Esophagus (tissue), 2 donors: ENCODE measurements around the gene CHRNB2. TPM values are rescaled to one million over a fixed set of nuclear protein-coding genes. Genes with fewer than 3 reads are reported as not detected.

Source experiments
- H3K27ac ChIP-seq, 2 donors: one replicate each; pipeline ENCODE4 v1.5.1; 2013; ENCODE audit warnings: low read depth in 2 of 2, mild to moderate bottlenecking in 2 of 2, inconsistent platforms in 1 of 2, low read length in 1 of 2, moderate library complexity in 1 of 2
- H3K27me3 ChIP-seq, 2 donors: one replicate each; pipeline ENCODE4 v1.6.1; 2013; ENCODE audit warnings: low read length in 2 of 2, control low read depth in 1 of 2, mild to moderate bottlenecking in 1 of 2; ENCODE audit not compliant: insufficient read depth in 2 of 2, control insufficient read depth in 1 of 2
- H3K36me3 ChIP-seq, 2 donors: one replicate each; pipeline ENCODE4 v1.6.1; 2013; ENCODE audit warnings: low read length in 1 of 2; ENCODE audit not compliant: control insufficient read depth in 2 of 2, insufficient read depth in 2 of 2
- H3K4me1 ChIP-seq, 2 donors: one replicate each; pipeline ENCODE4 v1.6.1; 2013; ENCODE audit warnings: low read length in 1 of 2; ENCODE audit not compliant: control insufficient read depth in 2 of 2, insufficient read depth in 2 of 2
- H3K4me3 ChIP-seq, 2 donors: one replicate each; pipeline ENCODE4 v1.5.1; 2013; ENCODE audit warnings: low read length in 2 of 2, mild to moderate bottlenecking in 2 of 2, low read depth in 1 of 2, moderate library complexity in 1 of 2
- H3K9me3 ChIP-seq, 2 donors: one replicate each; pipeline ENCODE4 v1.6.1; 2013; ENCODE audit warnings: mild to moderate bottlenecking in 2 of 2, low read depth in 1 of 2, low read length in 1 of 2, moderate library complexity in 1 of 2; ENCODE audit not compliant: control insufficient read depth in 2 of 2, insufficient read depth in 1 of 2
- whole genome bisulfite sequencing, 2 donors: extraction: QIAGEN DNeasy Blood & Tissue Kit; methylation state at CpG; one replicate each; pipeline ENCODE4 v1.1.7; 2013; 5-methylcytosine and 5-hydroxymethylcytosine counted together
- polyA plus RNA-seq, 2 donors: library from polyadenylated mRNA; stranded (reverse); fragments of 200-250 nt; gene quantifications; one replicate each; pipeline ENCODE4 v1.2.3, GENCODE V29; 2013
- donor health status: healthy with polysubstance abuse.
- donor health status: Bipolar disorder and iron deficiency.

CHRNB2 gene
- polyA plus RNA-seq, 2 donors = 0.11 to 0.18 TPM

- WGBS, 2 donors = 79 to 80% methylated on average over 5 of the region's 5 CpGs
- H3K9me3 ChIP-seq = no peaks in the 10 kb centered on the region
- peaks cover 46 to 47% of the 10 kb centered on the region in 2 donors for H3K36me3 ChIP-seq
- no peaks in the 10 kb centered on the region for H3K27me3 ChIP-seq
- H3K27ac ChIP-seq = no peak overlapping the region
- no peaks in the 10 kb centered on the region for H3K4me1 ChIP-seq
- no peak overlapping the region for H3K4me3 ChIP-seq
Measured at GRCh38 chr1:154590756-154591155, 23.2 kb downstream of the CHRNB2 start.

- Histone ChIP-seq H3K4me3 (no peak overlapping the region), H3K36me3 (peaks cover 42 to 44% of the 10 kb centered on the region in 2 donors), H3K4me1 (no peaks in the 10 kb centered on the region), H3K9me3 (no peaks in the 10 kb centered on the region), H3K27ac (no peak overlapping the region), H3K27me3 (no peaks in the 10 kb centered on the region)
- whole genome bisulfite sequencing, 2 donors = 94 to 96% methylated on average over 7 of the region's 7 CpGs
Measured at GRCh38 chr1:154591206-154591605, 23.6 kb downstream of the CHRNB2 start.

GRCh38 chr1:154593390-154593789 is 25.8 kb downstream of the CHRNB2 start:
- Histone ChIP-seq H3K9me3 (no peaks in the 10 kb centered on the region), H3K4me3 (no peak overlapping the region), H3K36me3 (peaks cover 40 to 44% of the 10 kb centered on the region in 2 donors), H3K27me3 (no peaks in the 10 kb centered on the region), H3K27ac (no peak overlapping the region), H3K4me1 (no peaks in the 10 kb centered on the region)

GRCh38 chr1:154594811-154595210 is 27.2 kb downstream of the CHRNB2 start:
- no peak overlapping the region for H3K4me3 ChIP-seq
- H3K36me3 ChIP-seq = peaks cover 32 to 40% of the 10 kb centered on the region in 2 donors
- 86% methylated on average over 7 of the region's 7 CpGs for WGBS, 2 donors
- no peaks in the 10 kb centered on the region for H3K27me3 ChIP-seq
- no peaks in the 10 kb centered on the region for H3K4me1 ChIP-seq
- H3K9me3 ChIP-seq = no peaks in the 10 kb centered on the region
- no peak overlapping the region for H3K27ac ChIP-seq

- Histone ChIP-seq H3K36me3 (peaks cover 26 to 38% of the 10 kb centered on the region in 2 donors), H3K4me1 (no peaks in the 10 kb centered on the region)
- 77 to 79% methylated on average over 1 of the region's 1 CpG for WGBS, 2 donors
Measured at GRCh38 chr1:154595621-154596020, 28.0 kb downstream of the CHRNB2 start.

GRCh38 chr1:154598871-154599635 is 31.5 kb downstream of the CHRNB2 start:
- peaks cover 0 to 3% of the 10 kb centered on the region in 2 donors for H3K4me1 ChIP-seq
- H3K27ac ChIP-seq = no peak overlapping the region
- no peak overlapping the region for H3K4me3 ChIP-seq
- WGBS, 2 donors = 63 to 71% methylated on average over 3 of the region's 3 CpGs
- H3K36me3 ChIP-seq = peaks cover 37 to 42% of the 10 kb centered on the region in 2 donors
- H3K9me3 ChIP-seq = no peaks in the 10 kb centered on the region
- H3K27me3 ChIP-seq = no peaks in the 10 kb centered on the region

More at GRCh38 chr1:154595621-154596020, 28.0 kb downstream of the CHRNB2 start:
- Histone ChIP-seq H3K27ac (no peak overlapping the region), H3K4me3 (no peak overlapping the region), H3K27me3 (no peaks in the 10 kb centered on the region), H3K9me3 (no peaks in the 10 kb centered on the region)

- H3K4me1 ChIP-seq = peaks cover 0 to 3% of the 10 kb centered on the region in 2 donors
- WGBS, 2 donors = 69 to 72% methylated on average over 3 of the region's 3 CpGs
- no peaks in the 10 kb centered on the region for H3K9me3 ChIP-seq
- H3K27me3 ChIP-seq = no peaks in the 10 kb centered on the region
- no peak overlapping the region for H3K27ac ChIP-seq
- H3K36me3 ChIP-seq = peaks cover 37 to 42% of the 10 kb centered on the region in 2 donors
- H3K4me3 ChIP-seq = no peak overlapping the region
Measured at GRCh38 chr1:154599658-154600057, 32.1 kb downstream of the CHRNB2 start.

GRCh38 chr1:154603317-154603716 is 35.7 kb downstream of the CHRNB2 start:
- Histone ChIP-seq H3K27ac (no peak overlapping the region), H3K4me1 (peaks cover 0 to 5% of the 10 kb centered on the region in 2 donors)
- WGBS, 2 donors = 46 to 60% methylated on average over 2 of the region's 2 CpGs

GRCh38 chr1:154605534-154605933 is 38.0 kb downstream of the CHRNB2 start:
- Histone ChIP-seq H3K27me3 (no peaks in the 10 kb centered on the region), H3K27ac (no peak overlapping the region), H3K4me1 (peaks cover 0 to 7% of the 10 kb centered on the region in 2 donors), H3K36me3 (peaks cover 13 to 15% of the 10 kb centered on the region in 2 donors), H3K4me3 (no peak overlapping the region), H3K9me3 (no peaks in the 10 kb centered on the region)
- 78% methylated on average over 2 of the region's 2 CpGs for WGBS, 2 donors

More at GRCh38 chr1:154603317-154603716, 35.7 kb downstream of the CHRNB2 start:
- Histone ChIP-seq H3K27me3 (no peaks in the 10 kb centered on the region), H3K4me3 (no peak overlapping the region), H3K9me3 (no peaks in the 10 kb centered on the region), H3K36me3 (peaks cover 16 to 18% of the 10 kb centered on the region in 2 donors)

- Histone ChIP-seq H3K4me3 (peak overlapping the region; percentile 68 to 99), H3K27ac (peak overlapping the region; percentile 92 to 99), H3K36me3 (peaks cover 3% of the 10 kb centered on the region in 2 donors), H3K27me3 (no peaks in the 10 kb centered on the region), H3K4me1 (peaks cover 0 to 5% of the 10 kb centered on the region in 2 donors), H3K9me3 (no peaks in the 10 kb centered on the region)
- WGBS, 2 donors = 2 to 4% methylated on average over 11 of the region's 11 CpGs
Measured at GRCh38 chr1:154607106-154607608, 39.6 kb downstream of the CHRNB2 start.
